Measurements from ENCODE around the gene POP7. TPM values are rescaled to one million over a fixed set of nuclear protein-coding genes. Genes with fewer than 3 reads are reported as not detected.
"Not testable (repeated sequence)": the region's sequence is repeated elsewhere in the genome, so short reads cannot be mapped to it uniquely, and the experiment has no call there.

POP7 gene
- total RNA-seq, 1 experiment from 2014 or later, result 96.9 TPM

DNA sequence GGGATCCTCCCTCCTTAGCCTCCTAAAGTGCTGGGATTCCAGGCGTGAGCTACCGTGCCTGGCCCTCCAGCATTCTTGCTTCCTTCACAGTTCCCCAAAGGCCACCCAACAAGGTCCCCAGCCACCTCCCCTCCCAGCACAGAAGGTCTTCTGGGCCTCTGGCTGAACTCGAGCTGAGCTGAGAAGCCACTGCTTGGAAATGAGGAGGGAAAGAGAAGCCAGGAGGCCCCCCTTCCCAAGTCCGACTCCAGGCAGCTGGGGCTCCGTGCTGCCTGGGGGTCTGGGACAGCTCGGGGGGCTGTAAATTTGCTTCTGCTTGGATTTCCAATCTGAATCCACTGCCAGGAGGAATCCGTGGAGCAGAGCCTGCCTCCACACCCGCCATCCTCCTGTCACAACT lies 8.8 kb downstream of the POP7 start:
- H4K8ac ChIP-seq (replicated peaks; ENCODE audit: insufficient read length, low read depth, low read length), result no peak overlapping the region
- H2BK15ac ChIP-seq (ENCODE audit: low read depth, low read length), result no peak overlapping the region
- H3K9me3 Mint-ChIP-seq, result peaks cover 9 to 16% of the 10 kb centered on the region in 2 experiments
- no peak overlapping the region for H2BK20ac ChIP-seq (ENCODE audit: low read depth, low read length, poor library complexity, severe bottlenecking)
- no peaks in the 10 kb centered on the region for H4K20me1 ChIP-seq (ENCODE audit: control insufficient read depth, insufficient read depth, insufficient read length)
- no peak overlapping the region for H2BK5ac ChIP-seq (ENCODE audit: insufficient read length, low read length)
- no peak for DNase-seq
- no peak overlapping the region for H3K14ac ChIP-seq (ENCODE audit: insufficient read depth, low read length)
- no peak overlapping the region for H4K91ac ChIP-seq (ENCODE audit: insufficient read length, low read depth, low read length)
- H3K27ac Mint-ChIP-seq, result no peak overlapping the region; a peak in 1 of 7 replicates
- H3K79me2 ChIP-seq (ENCODE audit: insufficient read depth, low read length), result no peaks in the 10 kb centered on the region
- peaks cover 2 to 5% of the 10 kb centered on the region in 2 experiments; a peak in 3 of 4 replicates for H3K4me1 Mint-ChIP-seq
- H4K5ac ChIP-seq (ENCODE audit: insufficient read length, low read depth, low read length), result no peak overlapping the region
- H3K4me2 ChIP-seq (ENCODE audit: insufficient read depth, insufficient read length, low read length), result no peak overlapping the region
- H3K27me3 Mint-ChIP-seq (ENCODE audit: low read depth), result peaks cover 34% of the 10 kb centered on the region
- H2BK12ac ChIP-seq (ENCODE audit: insufficient read length, low read depth, low read length), result no peak overlapping the region
- no peak overlapping the region for H3T11ph ChIP-seq (ENCODE audit: low read length)
- no peak overlapping the region for H2AFZ ChIP-seq (ENCODE audit: low read length)
- H3K9me3 ChIP-seq (ENCODE audit: control insufficient read depth, low read depth, low read length), result no peaks in the 10 kb centered on the region
- H3K23me2 ChIP-seq (ENCODE audit: insufficient read length, low read depth, low read length, poor library complexity, severe bottlenecking), result no peaks in the 10 kb centered on the region
- H3K4me1 ChIP-seq (ENCODE audit: insufficient read depth, low read length), result no peaks in the 10 kb centered on the region
- no peak overlapping the region for H3K9ac ChIP-seq (ENCODE audit: extremely low read depth, insufficient read length, low read length)
- WGBS (ENCODE audit: extremely low coverage, insufficient read length, low lambda C conversion rate), result no CpG with 5 or more reads among the region's 8 CpGs
- H3K18ac ChIP-seq (ENCODE audit: insufficient read length, low read depth, low read length), result no peak overlapping the region
- H3K36me3 Mint-ChIP-seq (ENCODE audit: insufficient read depth in 1 of 3, low read depth in 3 of 3), result no peaks in the 10 kb centered on the region; a peak in 2 of 7 replicates
- TF ChIP-seq, protein P1, sequence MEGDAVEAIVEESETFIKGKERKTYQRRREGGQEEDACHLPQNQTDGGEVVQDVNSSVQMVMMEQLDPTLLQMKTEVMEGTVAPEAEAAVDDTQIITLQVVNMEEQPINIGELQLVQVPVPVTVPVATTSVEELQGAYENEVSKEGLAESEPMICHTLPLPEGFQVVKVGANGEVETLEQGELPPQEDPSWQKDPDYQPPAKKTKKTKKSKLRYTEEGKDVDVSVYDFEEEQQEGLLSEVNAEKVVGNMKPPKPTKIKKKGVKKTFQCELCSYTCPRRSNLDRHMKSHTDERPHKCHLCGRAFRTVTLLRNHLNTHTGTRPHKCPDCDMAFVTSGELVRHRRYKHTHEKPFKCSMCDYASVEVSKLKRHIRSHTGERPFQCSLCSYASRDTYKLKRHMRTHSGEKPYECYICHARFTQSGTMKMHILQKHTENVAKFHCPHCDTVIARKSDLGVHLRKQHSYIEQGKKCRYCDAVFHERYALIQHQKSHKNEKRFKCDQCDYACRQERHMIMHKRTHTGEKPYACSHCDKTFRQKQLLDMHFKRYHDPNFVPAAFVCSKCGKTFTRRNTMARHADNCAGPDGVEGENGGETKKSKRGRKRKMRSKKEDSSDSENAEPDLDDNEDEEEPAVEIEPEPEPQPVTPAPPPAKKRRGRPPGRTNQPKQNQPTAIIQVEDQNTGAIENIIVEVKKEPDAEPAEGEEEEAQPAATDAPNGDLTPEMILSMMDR (conservative IDR thresholded peaks at IDR 0.05), result no peak
- H3K4ac ChIP-seq (ENCODE audit: low read depth, low read length), result no peak overlapping the region
- no peaks in the 10 kb centered on the region; the same call in 1 of the 2 replicates for H3K27me3 ChIP-seq (ENCODE audit: insufficient read depth, low read length)
- H3K4me3 Mint-ChIP-seq, result no peak overlapping the region; a peak in 1 of 5 replicates
- H3K27ac ChIP-seq (ENCODE audit: insufficient read length, low read depth, low read length), result no peak overlapping the region
- no peaks in the 10 kb centered on the region for H3K79me1 ChIP-seq (ENCODE audit: insufficient read depth, low read depth, low read length, poor library complexity, severe bottlenecking)
- H2AK5ac ChIP-seq (ENCODE audit: insufficient read length, low read length), result no peak overlapping the region
- no peak overlapping the region for H2BK120ac ChIP-seq (ENCODE audit: low read depth, low read length, poor library complexity, severe bottlenecking)
- H3K56ac ChIP-seq (ENCODE audit: insufficient read length, low read depth, low read length), result no peak overlapping the region
- no peak overlapping the region for H3K23ac ChIP-seq (ENCODE audit: insufficient read length, low read depth, low read length)

DNA sequence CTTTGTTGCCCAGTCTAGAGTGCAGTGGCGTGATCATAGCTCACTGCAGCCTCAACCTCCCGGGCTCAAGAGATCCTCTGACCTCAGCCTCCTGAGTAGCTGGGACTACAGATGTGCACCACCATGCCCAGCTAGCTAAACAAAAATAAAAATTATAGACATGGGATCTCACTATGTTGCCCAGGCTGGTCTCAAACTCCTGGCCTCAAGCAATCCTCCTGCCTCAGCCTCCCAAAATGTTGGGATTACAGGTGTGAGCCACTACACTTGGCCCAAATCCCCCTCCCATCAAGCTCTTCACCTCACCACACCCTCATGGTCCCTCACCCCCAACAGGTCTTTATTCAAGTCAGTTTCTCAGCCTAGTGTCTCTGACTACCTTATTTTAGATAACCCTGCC lies 11.2 kb downstream of the POP7 start:
- H3K9ac ChIP-seq (ENCODE audit: extremely low read depth, insufficient read length, low read length); H2AK5ac ChIP-seq (ENCODE audit: insufficient read length, low read length); H3K79me1 ChIP-seq (ENCODE audit: insufficient read depth, low read depth, low read length, poor library complexity, severe bottlenecking); H3K4me3 Mint-ChIP-seq; H3K4me2 ChIP-seq (ENCODE audit: insufficient read depth, insufficient read length, low read length); H4K91ac ChIP-seq (ENCODE audit: insufficient read length, low read depth, low read length); H2BK120ac ChIP-seq (ENCODE audit: low read depth, low read length, poor library complexity, severe bottlenecking); H3K9me3 ChIP-seq (ENCODE audit: control insufficient read depth, low read depth, low read length); H3K18ac ChIP-seq (ENCODE audit: insufficient read length, low read depth, low read length); H3K23me2 ChIP-seq (ENCODE audit: insufficient read length, low read depth, low read length, poor library complexity, severe bottlenecking); H3K4ac ChIP-seq (ENCODE audit: low read depth, low read length); H4K8ac ChIP-seq (replicated peaks; ENCODE audit: insufficient read length, low read depth, low read length); H3K36me3 Mint-ChIP-seq (ENCODE audit: insufficient read depth in 1 of 3, low read depth in 3 of 3); H3K56ac ChIP-seq (ENCODE audit: insufficient read length, low read depth, low read length); H3K79me2 ChIP-seq (ENCODE audit: insufficient read depth, low read length); DNase-seq; H3T11ph ChIP-seq (ENCODE audit: low read length); H2AFZ ChIP-seq (ENCODE audit: low read length); H3K27me3 ChIP-seq (ENCODE audit: insufficient read depth, low read length); H2BK12ac ChIP-seq (ENCODE audit: insufficient read length, low read depth, low read length); H2BK5ac ChIP-seq (ENCODE audit: insufficient read length, low read length); H3K14ac ChIP-seq (ENCODE audit: insufficient read depth, low read length); H3K23ac ChIP-seq (ENCODE audit: insufficient read length, low read depth, low read length); H3K27ac Mint-ChIP-seq; H2BK15ac ChIP-seq (ENCODE audit: low read depth, low read length); H4K5ac ChIP-seq (ENCODE audit: insufficient read length, low read depth, low read length); H3K27ac ChIP-seq (ENCODE audit: insufficient read length, low read depth, low read length); H2BK20ac ChIP-seq (ENCODE audit: low read depth, low read length, poor library complexity, severe bottlenecking); H3K4me1 ChIP-seq (ENCODE audit: insufficient read depth, low read length); H4K20me1 ChIP-seq (ENCODE audit: control insufficient read depth, insufficient read depth, insufficient read length): not testable (repeated sequence)
- Mint-ChIP-seq H3K4me1 (peaks cover 10 to 11% of the 10 kb centered on the region in 2 experiments; a peak in 3 of 4 replicates), H3K27me3 (ENCODE audit: low read depth) (peaks cover 55% of the 10 kb centered on the region), H3K9me3 (peaks cover 9 to 16% of the 10 kb centered on the region in 2 experiments)
- no CpG with 5 or more reads among the region's 2 CpGs for WGBS (ENCODE audit: extremely low coverage, insufficient read length, low lambda C conversion rate)
